GM23338 (cell line): Measurements from ENCODE around the gene TMSB4X. TPM values are rescaled to one million over a fixed set of nuclear protein-coding genes. Genes with fewer than 3 reads are reported as not detected.

Experiments
- ATAC-seq: fragments of 200-7000 bp; cut with Tn5 transposase; 3 replicates; pipeline ENCODE4 v1.9.1; 2020
- DNase-seq: peaks from one replicate; pipeline ENCODE4 v3.0.0-alpha.2; 2015; ENCODE audit warnings: low spot score
- H2AFZ ChIP-seq: fragments of 200-600 bp; sonication (generic); 2 replicates; pipeline ENCODE4 v1.8.0; 2016; ENCODE audit warnings: antibody characterized with exemption, mild to moderate bottlenecking, moderate library complexity
- H3F3A ChIP-seq: fragments of 200-600 bp; sonication (generic); replicated peaks from 2 replicates; pipeline ENCODE4 v1.8.0; 2017; ENCODE audit warnings: antibody characterized with exemption, mixed run types, low read depth
- H3K27ac ChIP-seq: fragments of 200-600 bp; sonication (generic); 2 replicates; pipeline ENCODE4 v1.6.1; 2016; ENCODE audit warnings: low read depth
- H3K27me3 ChIP-seq: fragments of 200-600 bp; sonication (generic); 2 replicates; pipeline ENCODE4 v1.8.0; 2016; ENCODE audit warnings: mild to moderate bottlenecking, mixed run types, moderate library complexity; ENCODE audit not compliant: insufficient read depth
- H3K36me3 ChIP-seq: fragments of 200-600 bp; sonication (generic); 2 replicates; pipeline ENCODE4 v1.8.0; 2016; ENCODE audit warnings: mild to moderate bottlenecking; ENCODE audit not compliant: insufficient read depth
- H3K4me1 ChIP-seq: fragments of 200-600 bp; sonication (generic); 2 replicates; pipeline ENCODE4 v1.8.0; 2016; ENCODE audit warnings: mild to moderate bottlenecking, moderate library complexity; ENCODE audit not compliant: insufficient read depth
- H3K4me2 ChIP-seq: fragments of 200-600 bp; sonication (generic); 2 replicates; pipeline ENCODE4 v1.7.1; 2017; ENCODE audit warnings: mixed run types
- H3K4me3 ChIP-seq: fragments of 200-600 bp; sonication (generic); 2 replicates; pipeline ENCODE4 v1.6.1; 2016; ENCODE audit warnings: mixed run types
- H3K79me2 ChIP-seq: fragments of 200-600 bp; sonication (generic); replicated peaks from 2 replicates; pipeline ENCODE4 v1.8.0; 2017; ENCODE audit warnings: mild to moderate bottlenecking; ENCODE audit not compliant: insufficient read depth
- H3K9me2 ChIP-seq: fragments of 200-600 bp; sonication (generic); 2 replicates; pipeline ENCODE4 v1.8.0; 2017; ENCODE audit not compliant: insufficient read depth
- H4K20me1 ChIP-seq: fragments of 200-600 bp; sonication (generic); replicated peaks from 2 replicates; pipeline ENCODE4 v1.8.0; 2017; ENCODE audit warnings: mild to moderate bottlenecking; ENCODE audit not compliant: insufficient read depth
- H3K27ac Mint-ChIP-seq: 2 replicates; pipeline ENCODE4 v1.8.0; 2020; ENCODE audit warnings: inconsistent platforms, mild to moderate bottlenecking, moderate library complexity, mixed read lengths
- H3K27me3 Mint-ChIP-seq: 3 replicates; pipeline ENCODE4 v1.8.0; 2022; ENCODE audit warnings: low read depth, mild to moderate bottlenecking, moderate library complexity, mixed read lengths, inconsistent platforms; ENCODE audit not compliant: insufficient read depth, poor library complexity
- H3K36me3 Mint-ChIP-seq: 3 replicates; pipeline ENCODE4 v1.8.0; 2021; ENCODE audit warnings: low read depth, mild to moderate bottlenecking, inconsistent platforms, moderate library complexity, mixed read lengths
- H3K4me1 Mint-ChIP-seq: 3 replicates; pipeline ENCODE4 v1.8.0; 2020; ENCODE audit warnings: mild to moderate bottlenecking, inconsistent platforms, mixed read lengths
- H3K4me3 Mint-ChIP-seq: 3 replicates; pipeline ENCODE4 v1.8.0; 2021; ENCODE audit warnings: moderate library complexity, mild to moderate bottlenecking, inconsistent platforms, mixed read lengths
- H3K9me3 Mint-ChIP-seq: 3 replicates; pipeline ENCODE4 v1.8.0; 2020; ENCODE audit warnings: moderate library complexity, mild to moderate bottlenecking, inconsistent platforms, mixed read lengths
- CREB1 ChIP-seq: fragments of 250-450 bp; sonication (Bioruptor Pico); IDR thresholded peaks from 2 replicates; pipeline ENCODE4 v1.5.0; 2020; ENCODE audit warnings: low read depth, mild to moderate bottlenecking, moderate library complexity
- CTCF ChIP-seq, 2 experiments: fragments of 200-600 bp in 1 of 2; sonication (generic) in 1 of 2; conservative IDR thresholded peaks; 2 replicates each; pipeline versions ENCODE4 v1.5.1 to v1.6.1; 2016 to 2017; ENCODE audit warnings: antibody characterized with exemption in 2 of 2, low read depth in 2 of 2, mild to moderate bottlenecking in 2 of 2, moderate library complexity in 1 of 2
- ETS1 ChIP-seq: IDR thresholded peaks from 2 replicates; pipeline ENCODE4 v1.6.1; 2016; ENCODE audit warnings: antibody characterized with exemption
- EZH2 ChIP-seq: fragments of 200-600 bp; sonication (generic); IDR thresholded peaks from one replicate; pipeline ENCODE4 v1.8.0; 2017; ENCODE audit warnings: antibody characterized with exemption, mild to moderate bottlenecking, low read depth; ENCODE audit not compliant: unreplicated experiment
- EZH2phosphoT487 ChIP-seq: fragments of 200-600 bp; sonication (generic); IDR thresholded peaks from one replicate; pipeline ENCODE4 v1.8.1; 2018; ENCODE audit warnings: antibody characterized with exemption; ENCODE audit not compliant: unreplicated experiment
- JUNB ChIP-seq: IDR thresholded peaks from one replicate; pipeline ENCODE4 v1.6.1; 2016; ENCODE audit warnings: antibody characterized with exemption; ENCODE audit not compliant: unreplicated experiment
- NANOG ChIP-seq: IDR thresholded peaks from 2 replicates; pipeline ENCODE4 v1.6.1; 2016; ENCODE audit warnings: antibody characterized with exemption, borderline replicate concordance
- POLR2AphosphoS5 ChIP-seq: IDR thresholded peaks from 2 replicates; pipeline ENCODE4 v1.6.1; 2016; ENCODE audit warnings: antibody characterized with exemption, low read depth
- REST ChIP-seq: IDR thresholded peaks from one replicate; pipeline ENCODE4 v1.6.1; 2018; ENCODE audit warnings: antibody characterized with exemption; ENCODE audit not compliant: unreplicated experiment
- STAT1 ChIP-seq: IDR thresholded peaks from one replicate; pipeline ENCODE4 v1.6.1; 2016; ENCODE audit warnings: antibody characterized with exemption; ENCODE audit not compliant: unreplicated experiment
- ZNF114 ChIP-seq: fragments of 250-450 bp; sonication (Bioruptor Pico); IDR thresholded peaks from 2 replicates; pipeline ENCODE4 v1.5.0; 2020; ENCODE audit warnings: mild to moderate bottlenecking, moderate library complexity
- ZNF331 ChIP-seq: fragments of 250-450 bp; sonication (Bioruptor Pico); IDR thresholded peaks from 2 replicates; pipeline ENCODE4 v1.5.0; 2020; ENCODE audit warnings: low read depth, mild to moderate bottlenecking, moderate library complexity
- ZNF462 ChIP-seq: fragments of 250-450 bp; sonication (Bioruptor Pico); IDR thresholded peaks from 2 replicates; pipeline ENCODE4 v1.5.0; 2020; ENCODE audit warnings: mild to moderate bottlenecking, moderate library complexity
- polyA plus RNA-seq: library from polyadenylated mRNA; unstranded; fragments of >200 nt; fragmentation: Nextera tagmentation; extraction: Ambion mirVana; gene quantifications from 2 replicates; pipeline ENCODE4 v1.2.1, GENCODE V29; 2016
- total RNA-seq: library from RNA; depleted of rRNA; stranded (reverse); fragments of >200 nt; shearing (Covaris generic); gene quantifications from 2 replicates; pipeline ENCODE4 v1.2.3, GENCODE V29; 2014

The TMSB4X gene
- total and polyA plus RNA-seq, 2 experiments from 2014 or later: 999 to 6,191 TPM

- no peak overlapping the region for H3K4me2 ChIP-seq
- H3K4me3 ChIP-seq: no peak overlapping the region
- H3K4me1 Mint-ChIP-seq: no peaks in the 10 kb centered on the region
- H3K4me3 Mint-ChIP-seq: no peak overlapping the region
- peaks cover 1% of the 10 kb centered on the region for H3K27me3 Mint-ChIP-seq
- no peaks in the 10 kb centered on the region for H3F3A ChIP-seq
- peaks cover 6% of the 10 kb centered on the region; the same call in 2 of the 3 replicates for H3K36me3 Mint-ChIP-seq
- no peaks in the 10 kb centered on the region for H3K27me3 ChIP-seq
- TF ChIP-seq ZNF331 (no peak), ZNF462 (CRISPR knock-in tag) (no peak), ZNF114 (no peak), POLR2AphosphoS5 (no peak), CREB1 (CRISPR knock-in tag) (no peak), STAT1 (no peak), JUNB (no peak), CTCF (conservative IDR thresholded peaks at IDR 0.05; ENCODE audit: low read depth in 2 of 2) (no peak), NANOG (no peak), EZH2 (no peak), ETS1 (no peak), EZH2phosphoT487 (no peak), REST (no peak)
- no peak overlapping the region for H2AFZ ChIP-seq
- no peaks in the 10 kb centered on the region for H3K4me1 ChIP-seq
- no peaks in the 10 kb centered on the region for H4K20me1 ChIP-seq
- H3K27ac Mint-ChIP-seq: no peak overlapping the region
- no peak overlapping the region for H3K27ac ChIP-seq
- ATAC-seq (no peak), DNase-seq (no peak)
- H3K9me2 ChIP-seq: no peaks in the 10 kb centered on the region
- peaks cover 5% of the 10 kb centered on the region; the same call in 1 of the 2 replicates for H3K36me3 ChIP-seq
- H3K9me3 Mint-ChIP-seq: peaks cover 16% of the 10 kb centered on the region; the same call in 2 of the 3 replicates
- no peaks in the 10 kb centered on the region for H3K79me2 ChIP-seq
These were observed 42.7 kb upstream of the TMSB4X start for GRCh38 chrX:12932244-12932643.
